Testis (tissue), 3 donors: ENCODE data around the gene PITPNM1. TPM values are rescaled to one million over a fixed set of nuclear protein-coding genes. Genes with fewer than 3 reads are reported as not detected.
A peak's percentile ranks its signal among the peaks of the same experiment; 100 is the strongest.

Experiments
- DNase-seq: peaks from one replicate; pipeline ENCODE4 v3.0.0-alpha.2; 2019
- H3K27ac ChIP-seq, 2 donors: fragments of 200-600 bp; sonication (generic); one replicate each; pipeline ENCODE4 v1.5.1; 2019
- H3K27me3 ChIP-seq: fragments of 200-600 bp; sonication (generic); one replicate; pipeline ENCODE4 v1.5.1; 2019
- H3K36me3 ChIP-seq: fragments of 200-600 bp; sonication (generic); one replicate; pipeline ENCODE4 v1.5.1; 2017; ENCODE audit warnings: low read depth; ENCODE audit errors: missing control alignments
- H3K4me1 ChIP-seq: fragments of 200-600 bp; sonication (generic); one replicate; pipeline ENCODE4 v1.5.1; 2019
- H3K4me3 ChIP-seq, 2 donors: fragments of 200-600 bp; sonication (generic); one replicate each; pipeline ENCODE4 v1.5.1; 2017 to 2019
- H3K9me3 ChIP-seq: fragments of 200-600 bp; sonication (generic); one replicate; pipeline ENCODE4 v1.5.1; 2017
- CTCF ChIP-seq, 3 experiments: fragments of 450-650 bp in 2 of 3; fragments of 200-600 bp in 1 of 3; sonication (generic) in 1 of 3; IDR thresholded peaks; one replicate each; pipeline ENCODE4 v1.5.1; 2016 to 2019; ENCODE audit warnings: antibody characterized with exemption in 3 of 3, mild to moderate bottlenecking in 2 of 3, moderate library complexity in 1 of 3
- POLR2A ChIP-seq: fragments of 450-650 bp; IDR thresholded peaks from one replicate; pipeline ENCODE4 v1.6.1; 2017; ENCODE audit warnings: antibody characterized with exemption, mild to moderate bottlenecking, moderate library complexity
- WGBS, 2 donors: methylation state at CpG; one replicate each; pipeline ENCODE4 v1.1.5; 2018; 5-methylcytosine and 5-hydroxymethylcytosine counted together
- intact Hi-C: fragments of 100-400 bp; cut with DNase I; formaldehyde crosslinking; loops from one replicate; pipeline ENCODE4 v1.15.1; 2023; ENCODE audit warnings: low total_unique reads
- polyA plus RNA-seq: library from polyadenylated mRNA; stranded (reverse); fragments of 350-450 nt; fragmentation: Illumina TruSeq; extraction: RNeasy Lipid Tissue Mini Kit (QIAGEN cat#74804); gene quantifications from one replicate; pipeline ENCODE4 v1.2.3, GENCODE V29; 2014; ENCODE audit warnings: low read depth, low replicate concordance; ENCODE audit not compliant: insufficient read depth
- total RNA-seq, 2 donors: library from RNA; depleted of rRNA; stranded (reverse); fragments of >200 nt; gene quantifications; one replicate each; pipeline ENCODE4 v1.2.3, GENCODE V29; 2016

Gene PITPNM1
- total and polyA plus RNA-seq, 3 donors from 2014 or later, result 15.5 to 23.5 (median 19.6) TPM

GRCh38 chr11:67464411-67465188 is 40.6 kb downstream of the PITPNM1 start:
- 35 to 60% methylated on average over 1 to 55 of the region's 56 CpGs for WGBS, 2 donors
- intact Hi-C loops, result no loop called here
- H3K4me1 ChIP-seq, result peaks cover 12% of the 10 kb centered on the region
- no peaks in the 10 kb centered on the region for H3K36me3 ChIP-seq
- TF ChIP-seq CTCF (IDR thresholded peaks at IDR 0.05) (no peak), POLR2A (no peak)
- H3K27ac ChIP-seq, result peak overlapping the region; percentile 85 to 87
- H3K27me3 ChIP-seq, result no peaks in the 10 kb centered on the region
- H3K4me3 ChIP-seq, result peak overlapping the region; percentile 49 to 66
- H3K9me3 ChIP-seq, result no peaks in the 10 kb centered on the region
- peak; percentile 91 for DNase-seq

- Histone ChIP-seq H3K27ac (peak overlapping the region; percentile 85 to 87), H3K9me3 (no peaks in the 10 kb centered on the region), H3K27me3 (no peaks in the 10 kb centered on the region), H3K4me1 (peaks cover 12% of the 10 kb centered on the region), H3K36me3 (no peaks in the 10 kb centered on the region), H3K4me3 (peak overlapping the region; percentile 49 to 66)
- intact Hi-C loops, result no loop called here
- 52 to 64% methylated on average over 9 to 20 of the region's 20 CpGs for WGBS, 2 donors
- DNase-seq, result peak; percentile 34
- no peak for TF ChIP-seq POLR2A
- no peak for TF ChIP-seq CTCF (IDR thresholded peaks at IDR 0.05)
These were observed 41.3 kb downstream of the PITPNM1 start for GRCh38 chr11:67463680-67464410.

DNA sequence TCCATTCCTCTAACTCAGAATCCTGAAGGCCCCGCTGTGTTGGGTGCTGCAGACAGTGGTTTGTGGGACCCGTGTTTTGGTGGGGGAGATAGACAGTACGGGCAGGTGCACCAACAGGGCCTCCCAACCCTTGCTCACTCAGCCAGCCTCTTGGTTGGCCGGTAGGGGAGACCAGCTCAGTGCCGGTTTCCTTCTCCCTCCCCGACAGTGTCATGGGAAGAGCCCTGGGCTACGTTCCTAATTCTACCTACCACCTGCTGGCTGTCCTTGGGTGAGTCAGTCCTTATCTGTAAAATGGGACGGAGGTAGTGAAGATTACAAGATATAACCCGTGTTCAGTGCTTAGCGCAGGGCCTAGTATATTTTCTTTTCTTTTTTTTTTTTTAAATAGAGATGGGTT is 42.0 kb downstream of the PITPNM1 start:
- no peak for DNase-seq
- Histone ChIP-seq H3K27ac (no peak overlapping the region), H3K9me3 (no peaks in the 10 kb centered on the region)

GRCh38 chr11:67458266-67458665 is 46.9 kb downstream of the PITPNM1 start:
- no peak overlapping the region for H3K4me3 ChIP-seq
- no peak for TF ChIP-seq CTCF (IDR thresholded peaks at IDR 0.05)
- no peak for TF ChIP-seq POLR2A
- intact Hi-C loops, result no loop called here
- H3K4me1 ChIP-seq, result no peaks in the 10 kb centered on the region
- WGBS, 2 donors, result 84 to 86% methylated on average over 19 of the region's 19 CpGs
- no peak for DNase-seq
- no peaks in the 10 kb centered on the region for H3K36me3 ChIP-seq
- no peaks in the 10 kb centered on the region for H3K9me3 ChIP-seq
- H3K27me3 ChIP-seq, result no peaks in the 10 kb centered on the region
- H3K27ac ChIP-seq, result no peak overlapping the region

More for the DNA sequence above, 42.0 kb downstream of the PITPNM1 start:
- H3K4me1 ChIP-seq, result peaks cover 11% of the 10 kb centered on the region
- TF ChIP-seq POLR2A, result no peak
- TF ChIP-seq CTCF (IDR thresholded peaks at IDR 0.05), result no peak
- no peaks in the 10 kb centered on the region for H3K27me3 ChIP-seq
- WGBS, 2 donors, result 36 to 72% methylated on average over 10 of the region's 10 CpGs
- no peak overlapping the region for H3K4me3 ChIP-seq
- intact Hi-C loops, result no loop called here
- no peaks in the 10 kb centered on the region for H3K36me3 ChIP-seq
